ENCODE results near the gene CYP2B6. TPM values are rescaled to one million over a fixed set of nuclear protein-coding genes. Genes with fewer than 3 reads are reported as not detected.

CYP2B6 gene
- total RNA-seq (2014; rRNA removed; shearing (Covaris generic)) (1.2 and 8.4 TPM in 2 replicates), polyA plus RNA-seq (2016; fragmentation: Nextera tagmentation; extraction: Ambion mirVana) (2.9 and 3.9 TPM in 2 replicates)
- long read RNA-seq = 0 reads

DNA sequence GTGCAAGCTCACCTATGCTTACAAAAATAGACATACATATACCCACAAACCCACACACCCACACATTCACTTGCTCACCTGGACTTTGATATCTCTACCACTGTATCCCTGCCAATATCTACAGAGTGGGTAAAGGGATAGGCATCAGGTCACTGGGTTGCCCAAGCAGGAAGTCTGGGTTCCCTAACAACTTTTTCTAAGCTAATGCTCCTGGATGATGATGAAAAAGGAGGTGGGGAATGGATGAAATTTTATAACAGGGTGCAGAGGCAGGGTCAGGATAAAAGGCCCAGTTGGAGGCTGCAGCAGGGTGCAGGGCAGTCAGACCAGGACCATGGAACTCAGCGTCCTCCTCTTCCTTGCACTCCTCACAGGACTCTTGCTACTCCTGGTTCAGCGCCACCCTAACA lies at the start of gene CYP2B6:
Gene CYP2B6, plus strand, starts transcription at position 311 of the 410 bp plus-strand sequence. Its CDS starts 24 bp downstream, at position 335.
- Histone ChIP-seq H3K9me2 (ENCODE audit: insufficient read depth) (peaks cover 5% of the 10 kb centered on the region; the same call in 1 of the 2 replicates), H3F3A (replicated peaks; ENCODE audit: low read depth) (no peaks in the 10 kb centered on the region), H3K79me2 (replicated peaks; ENCODE audit: insufficient read depth) (no peaks in the 10 kb centered on the region), H3K27me3 (ENCODE audit: insufficient read depth) (no peaks in the 10 kb centered on the region), H3K27ac (ENCODE audit: low read depth) (no peak within 1 kb of the TSS), H3K4me2 (no peak within 1 kb of the TSS), H3K4me1 (ENCODE audit: insufficient read depth) (no peaks in the 10 kb centered on the region; the same call in 1 of the 2 replicates), H3K4me3 (no peak within 1 kb of the TSS), H2AFZ (no peak within 1 kb of the TSS), H4K20me1 (replicated peaks; ENCODE audit: insufficient read depth) (no peaks in the 10 kb centered on the region), H3K36me3 (ENCODE audit: insufficient read depth) (no peaks in the 10 kb centered on the region)
- no peaks in the 10 kb centered on the region for H3K27me3 Mint-ChIP-seq (ENCODE audit: insufficient read depth, low read depth, poor library complexity)
- H3K36me3 Mint-ChIP-seq (ENCODE audit: low read depth) = peaks cover 6% of the 10 kb centered on the region; the same call in 2 of the 3 replicates
- H3K4me1 Mint-ChIP-seq = peaks cover 3% of the 10 kb centered on the region; the same call in 2 of the 3 replicates
- peaks cover 9% of the 10 kb centered on the region; the same call in 2 of the 3 replicates for H3K9me3 Mint-ChIP-seq
- TF ChIP-seq ZNF114 (CRISPR knock-in tag; IDR thresholded peaks at IDR 0.05) (no peak), NANOG (IDR thresholded peaks at IDR 0.05; ENCODE audit: borderline replicate concordance) (no peak), JUNB (IDR thresholded peaks at IDR 0.05; ENCODE audit: unreplicated experiment) (no peak)
- TF ChIP-seq, protein P1, sequence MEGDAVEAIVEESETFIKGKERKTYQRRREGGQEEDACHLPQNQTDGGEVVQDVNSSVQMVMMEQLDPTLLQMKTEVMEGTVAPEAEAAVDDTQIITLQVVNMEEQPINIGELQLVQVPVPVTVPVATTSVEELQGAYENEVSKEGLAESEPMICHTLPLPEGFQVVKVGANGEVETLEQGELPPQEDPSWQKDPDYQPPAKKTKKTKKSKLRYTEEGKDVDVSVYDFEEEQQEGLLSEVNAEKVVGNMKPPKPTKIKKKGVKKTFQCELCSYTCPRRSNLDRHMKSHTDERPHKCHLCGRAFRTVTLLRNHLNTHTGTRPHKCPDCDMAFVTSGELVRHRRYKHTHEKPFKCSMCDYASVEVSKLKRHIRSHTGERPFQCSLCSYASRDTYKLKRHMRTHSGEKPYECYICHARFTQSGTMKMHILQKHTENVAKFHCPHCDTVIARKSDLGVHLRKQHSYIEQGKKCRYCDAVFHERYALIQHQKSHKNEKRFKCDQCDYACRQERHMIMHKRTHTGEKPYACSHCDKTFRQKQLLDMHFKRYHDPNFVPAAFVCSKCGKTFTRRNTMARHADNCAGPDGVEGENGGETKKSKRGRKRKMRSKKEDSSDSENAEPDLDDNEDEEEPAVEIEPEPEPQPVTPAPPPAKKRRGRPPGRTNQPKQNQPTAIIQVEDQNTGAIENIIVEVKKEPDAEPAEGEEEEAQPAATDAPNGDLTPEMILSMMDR (conservative IDR thresholded peaks at IDR 0.05; ENCODE audit: low read depth in 2 of 2) = no peak
- TF ChIP-seq, protein P2, sequence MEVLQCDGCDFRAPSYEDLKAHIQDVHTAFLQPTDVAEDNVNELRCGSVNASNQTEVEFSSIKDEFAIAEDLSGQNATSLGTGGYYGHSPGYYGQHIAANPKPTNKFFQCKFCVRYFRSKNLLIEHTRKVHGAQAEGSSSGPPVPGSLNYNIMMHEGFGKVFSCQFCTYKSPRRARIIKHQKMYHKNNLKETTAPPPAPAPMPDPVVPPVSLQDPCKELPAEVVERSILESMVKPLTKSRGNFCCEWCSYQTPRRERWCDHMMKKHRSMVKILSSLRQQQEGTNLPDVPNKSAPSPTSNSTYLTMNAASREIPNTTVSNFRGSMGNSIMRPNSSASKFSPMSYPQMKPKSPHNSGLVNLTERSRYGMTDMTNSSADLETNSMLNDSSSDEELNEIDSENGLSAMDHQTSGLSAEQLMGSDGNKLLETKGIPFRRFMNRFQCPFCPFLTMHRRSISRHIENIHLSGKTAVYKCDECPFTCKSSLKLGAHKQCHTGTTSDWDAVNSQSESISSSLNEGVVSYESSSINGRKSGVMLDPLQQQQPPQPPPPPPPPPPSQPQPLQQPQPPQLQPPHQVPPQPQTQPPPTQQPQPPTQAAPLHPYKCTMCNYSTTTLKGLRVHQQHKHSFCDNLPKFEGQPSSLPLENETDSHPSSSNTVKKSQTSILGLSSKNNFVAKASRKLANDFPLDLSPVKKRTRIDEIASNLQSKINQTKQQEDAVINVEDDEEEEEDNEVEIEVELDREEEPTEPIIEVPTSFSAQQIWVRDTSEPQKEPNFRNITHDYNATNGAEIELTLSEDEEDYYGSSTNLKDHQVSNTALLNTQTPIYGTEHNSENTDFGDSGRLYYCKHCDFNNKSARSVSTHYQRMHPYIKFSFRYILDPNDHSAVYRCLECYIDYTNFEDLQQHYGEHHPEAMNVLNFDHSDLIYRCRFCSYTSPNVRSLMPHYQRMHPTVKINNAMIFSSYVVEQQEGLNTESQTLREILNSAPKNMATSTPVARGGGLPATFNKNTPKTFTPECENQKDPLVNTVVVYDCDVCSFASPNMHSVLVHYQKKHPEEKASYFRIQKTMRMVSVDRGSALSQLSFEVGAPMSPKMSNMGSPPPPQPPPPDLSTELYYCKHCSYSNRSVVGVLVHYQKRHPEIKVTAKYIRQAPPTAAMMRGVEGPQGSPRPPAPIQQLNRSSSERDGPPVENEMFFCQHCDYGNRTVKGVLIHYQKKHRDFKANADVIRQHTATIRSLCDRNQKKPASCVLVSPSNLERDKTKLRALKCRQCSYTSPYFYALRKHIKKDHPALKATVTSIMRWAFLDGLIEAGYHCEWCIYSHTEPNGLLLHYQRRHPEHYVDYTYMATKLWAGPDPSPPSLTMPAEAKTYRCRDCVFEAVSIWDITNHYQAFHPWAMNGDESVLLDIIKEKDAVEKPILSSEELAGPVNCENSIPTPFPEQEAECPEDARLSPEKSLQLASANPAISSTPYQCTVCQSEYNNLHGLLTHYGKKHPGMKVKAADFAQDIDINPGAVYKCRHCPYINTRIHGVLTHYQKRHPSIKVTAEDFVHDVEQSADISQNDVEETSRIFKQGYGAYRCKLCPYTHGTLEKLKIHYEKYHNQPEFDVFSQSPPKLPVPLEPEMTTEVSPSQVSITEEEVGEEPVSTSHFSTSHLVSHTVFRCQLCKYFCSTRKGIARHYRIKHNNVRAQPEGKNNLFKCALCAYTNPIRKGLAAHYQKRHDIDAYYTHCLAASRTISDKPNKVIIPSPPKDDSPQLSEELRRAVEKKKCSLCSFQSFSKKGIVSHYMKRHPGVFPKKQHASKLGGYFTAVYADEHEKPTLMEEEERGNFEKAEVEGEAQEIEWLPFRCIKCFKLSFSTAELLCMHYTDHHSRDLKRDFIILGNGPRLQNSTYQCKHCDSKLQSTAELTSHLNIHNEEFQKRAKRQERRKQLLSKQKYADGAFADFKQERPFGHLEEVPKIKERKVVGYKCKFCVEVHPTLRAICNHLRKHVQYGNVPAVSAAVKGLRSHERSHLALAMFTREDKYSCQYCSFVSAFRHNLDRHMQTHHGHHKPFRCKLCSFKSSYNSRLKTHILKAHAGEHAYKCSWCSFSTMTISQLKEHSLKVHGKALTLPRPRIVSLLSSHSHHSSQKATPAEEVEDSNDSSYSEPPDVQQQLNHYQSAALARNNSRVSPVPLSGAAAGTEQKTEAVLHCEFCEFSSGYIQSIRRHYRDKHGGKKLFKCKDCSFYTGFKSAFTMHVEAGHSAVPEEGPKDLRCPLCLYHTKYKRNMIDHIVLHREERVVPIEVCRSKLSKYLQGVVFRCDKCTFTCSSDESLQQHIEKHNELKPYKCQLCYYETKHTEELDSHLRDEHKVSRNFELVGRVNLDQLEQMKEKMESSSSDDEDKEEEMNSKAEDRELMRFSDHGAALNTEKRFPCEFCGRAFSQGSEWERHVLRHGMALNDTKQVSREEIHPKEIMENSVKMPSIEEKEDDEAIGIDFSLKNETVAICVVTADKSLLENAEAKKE (CRISPR knock-in tag; IDR thresholded peaks at IDR 0.05) = no peak
- ATAC-seq (no peak), DNase-seq (ENCODE audit: low spot score) (no peak)
- no peak within 1 kb of the TSS for H3K27ac Mint-ChIP-seq
- H3K4me3 Mint-ChIP-seq = no peak within 1 kb of the TSS
